Natural killer cell (primary cell): Measurements from ENCODE around the gene SOD2. TPM values are rescaled to one million over a fixed set of nuclear protein-coding genes. Genes with fewer than 3 reads are reported as not detected.
A peak's percentile ranks its signal among the peaks of the same experiment; 100 is the strongest.

Experiments
- ATAC-seq, 3 donors: fragments of 150-1000 bp in 2 of 3; fragments of 200-7000 bp in 1 of 3; cut with Tn5 transposase; 1 replicate in 1 of 3; 2 replicates in 2 of 3; pipeline ENCODE4 v1.10.0; 2021; ENCODE audit warnings: mild to moderate bottlenecking in 2 of 3, moderate library complexity in 2 of 3
- DNase-seq, 2 donors: peaks; one replicate each; pipeline versions ENCODE4 v3.0.0 to v3.0.0-alpha.2; 2013 to 2021; ENCODE audit warnings: mixed read lengths in 1 of 2
- H3K27ac ChIP-seq: one replicate; pipeline ENCODE4 v1.5.1; 2013; ENCODE audit warnings: mild to moderate bottlenecking, low read length
- H3K27me3 ChIP-seq: one replicate; pipeline ENCODE4 v1.6.1; 2013; ENCODE audit warnings: low read length; ENCODE audit not compliant: control insufficient read depth, insufficient read depth
- H3K36me3 ChIP-seq: one replicate; pipeline ENCODE4 v1.6.1; 2013; ENCODE audit warnings: low read length; ENCODE audit not compliant: control insufficient read depth, insufficient read depth
- H3K4me1 ChIP-seq: one replicate; pipeline ENCODE4 v1.6.1; 2013; ENCODE audit warnings: low read length; ENCODE audit not compliant: control insufficient read depth, insufficient read depth
- H3K4me3 ChIP-seq: one replicate; pipeline ENCODE4 v1.5.1; 2013; ENCODE audit warnings: low read length
- H3K9me3 ChIP-seq: one replicate; pipeline ENCODE4 v1.6.1; 2013; ENCODE audit warnings: low read length; ENCODE audit not compliant: control insufficient read depth, insufficient read depth
- H3K27ac Mint-ChIP-seq, 2 donors: one replicate each; pipeline ENCODE4 v1.8.0; 2022; ENCODE audit warnings: mild to moderate bottlenecking in 2 of 2, mixed read lengths in 2 of 2, moderate library complexity in 1 of 2
- H3K27me3 Mint-ChIP-seq, 2 donors: one replicate each; pipeline ENCODE4 v1.8.0; 2022; ENCODE audit warnings: low read depth in 2 of 2, mixed read lengths in 2 of 2
- H3K36me3 Mint-ChIP-seq: one replicate; pipeline ENCODE4 v1.8.0; 2022; ENCODE audit warnings: mixed read lengths
- H3K4me1 Mint-ChIP-seq, 2 donors: one replicate each; pipeline ENCODE4 v1.8.0; 2022; ENCODE audit warnings: mixed read lengths in 2 of 2
- H3K4me3 Mint-ChIP-seq: one replicate; pipeline ENCODE4 v1.8.0; 2022; ENCODE audit warnings: mild to moderate bottlenecking, moderate library complexity, mixed read lengths
- H3K9me3 Mint-ChIP-seq, 2 donors: one replicate each; pipeline ENCODE4 v1.8.0; 2022; ENCODE audit warnings: mixed read lengths in 2 of 2
- CTCF ChIP-seq: fragments of 200-600 bp; IDR thresholded peaks from one replicate; pipeline ENCODE4 v1.8.0; 2022; ENCODE audit warnings: antibody characterized with exemption
- WGBS: methylation state at CpG from one replicate; pipeline ENCODE4 v1.1.7; 2013; ENCODE audit warnings: missing lambda C conversion rate; ENCODE audit not compliant: insufficient coverage; 5-methylcytosine and 5-hydroxymethylcytosine counted together
- intact Hi-C: fragments of 100-400 bp; cut with micrococcal nuclease; formaldehyde crosslinking; loops from one replicate; pipeline ENCODE4 v1.14.2; 2022
- total RNA-seq, 4 donors: library from RNA; stranded (reverse); fragments of 120-200 nt in 1 of 4; gene quantifications; one replicate each; pipeline versions ENCODE4 v1.2.3 to v1.2.4, GENCODE V29; 2013 to 2022

The SOD2 gene
- total RNA-seq, 3 donors from 2014 or later (not counting 1 experiment from before 2014, with no cell fraction given), result 81.3 to 156 (median 138) TPM

GRCh38 chr6:159729598-159730331 is 36.7 kb upstream of the SOD2 start:
- H3K36me3 Mint-ChIP-seq, result no peaks in the 10 kb centered on the region
- peak overlapping the region; percentile 89 for H3K4me3 Mint-ChIP-seq
- no peak for TF ChIP-seq CTCF
- H3K9me3 ChIP-seq, result no peaks in the 10 kb centered on the region
- WGBS, result 39% methylated on average over 4 of the region's 4 CpGs
- H3K4me3 ChIP-seq, result no peak overlapping the region
- DNase-seq, result peak in 1 of 2 donors; percentile 26
- no peaks in the 10 kb centered on the region for H3K27me3 Mint-ChIP-seq
- intact Hi-C loops, result no loop called here
- peak overlapping the region; percentile 97 to 98 for H3K27ac Mint-ChIP-seq
- H3K9me3 Mint-ChIP-seq, result no peaks in the 10 kb centered on the region
- peaks cover 2% of the 10 kb centered on the region for H3K36me3 ChIP-seq
- peaks cover 48 to 60% of the 10 kb centered on the region in 2 donors for H3K4me1 Mint-ChIP-seq
- peak overlapping the region; percentile 8 for H3K27ac ChIP-seq
- peaks cover 27% of the 10 kb centered on the region for H3K4me1 ChIP-seq
- ATAC-seq, result no peak
- H3K27me3 ChIP-seq, result no peaks in the 10 kb centered on the region

GRCh38 chr6:159728531-159728964 is 35.5 kb upstream of the SOD2 start:
- ATAC-seq (no peak), DNase-seq (peak in 1 of 2 donors; percentile 35)
- Histone ChIP-seq H3K36me3 (peaks cover 2% of the 10 kb centered on the region), H3K4me3 (peak overlapping the region; percentile 92), H3K27ac (peak overlapping the region; percentile 95), H3K4me1 (peaks cover 24% of the 10 kb centered on the region), H3K9me3 (no peaks in the 10 kb centered on the region), H3K27me3 (no peaks in the 10 kb centered on the region)
- under 1% methylated on average over 9 of the region's 9 CpGs for WGBS
- H3K36me3 Mint-ChIP-seq, result no peaks in the 10 kb centered on the region
- intact Hi-C loops, result no loop called here
- peak overlapping the region; percentile 97 to 98 for H3K27ac Mint-ChIP-seq
- H3K27me3 Mint-ChIP-seq, result no peaks in the 10 kb centered on the region
- no peaks in the 10 kb centered on the region for H3K9me3 Mint-ChIP-seq
- TF ChIP-seq CTCF, result no peak
- H3K4me1 Mint-ChIP-seq, result peaks cover 42 to 60% of the 10 kb centered on the region in 2 donors
- peak overlapping the region; percentile 89 for H3K4me3 Mint-ChIP-seq

- H3K27ac ChIP-seq, result peak overlapping the region; percentile 95
- H3K9me3 Mint-ChIP-seq, result peaks cover 0 to 3% of the 10 kb centered on the region in 2 donors
- H3K27ac Mint-ChIP-seq, result peak overlapping the region; percentile 97 to 98
- H3K4me1 Mint-ChIP-seq, result peaks cover 37 to 57% of the 10 kb centered on the region in 2 donors
- no peak for TF ChIP-seq CTCF
- peak in 1 of 2 donors; percentile 67 for DNase-seq
- no peaks in the 10 kb centered on the region for H3K27me3 ChIP-seq
- peak overlapping the region; percentile 89 for H3K4me3 Mint-ChIP-seq
- peaks cover 2% of the 10 kb centered on the region for H3K36me3 ChIP-seq
- no peaks in the 10 kb centered on the region for H3K36me3 Mint-ChIP-seq
- under 1% methylated on average over 40 of the region's 44 CpGs for WGBS
- no peaks in the 10 kb centered on the region for H3K9me3 ChIP-seq
- peak overlapping the region; percentile 92 for H3K4me3 ChIP-seq
- peak; percentile 29 to 41 (median 32) for ATAC-seq
- peaks cover 19% of the 10 kb centered on the region for H3K4me1 ChIP-seq
- intact Hi-C loops, result loop anchor here (1.0 to 2.0 kb wide), 3 partner anchors 33 to 735 kb away; partner anchors contain the start of gene SOD2
- no peaks in the 10 kb centered on the region for H3K27me3 Mint-ChIP-seq
These were observed 34.8 kb upstream of the SOD2 start for GRCh38 chr6:159727717-159728445.
